ENCODE measurements around the gene NPPB. TPM values are rescaled to one million over a fixed set of nuclear protein-coding genes. Genes with fewer than 3 reads are reported as not detected.

Gene NPPB
- polyA plus RNA-seq, 2 of the 4 experiments (the other 2 are of a cell fraction) = 0.18 TPM; not detected in 1

DNA sequence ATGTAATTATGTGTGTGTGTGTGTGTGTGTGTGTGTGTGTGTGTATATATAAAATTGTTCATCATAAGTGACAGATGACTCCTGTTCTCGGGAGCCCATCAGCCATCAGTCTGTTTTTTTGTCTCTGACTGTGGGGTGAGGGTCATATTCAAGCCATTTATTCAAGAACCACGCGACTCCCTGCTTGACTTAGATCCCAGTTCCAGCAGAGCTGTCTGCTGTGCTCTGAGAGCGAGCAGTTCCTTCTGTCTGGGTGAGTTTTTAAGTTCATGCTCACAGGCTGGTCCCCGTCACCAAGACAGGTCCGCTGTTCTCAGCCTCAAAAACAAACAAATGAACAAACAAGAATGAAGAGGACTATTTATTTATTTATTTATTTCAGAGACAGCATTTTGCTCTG lies 18.3 kb upstream of the NPPB start:
- no peak for FAIRE-seq
- TF ChIP-seq POLR2A (IDR thresholded peaks at IDR 0.05; ENCODE audit: low read length) = no peak
- TF ChIP-seq FOSL2 (IDR thresholded peaks at IDR 0.05) = no peak
- no peak for TF ChIP-seq FOSL2 (CRISPR knock-in tag; IDR thresholded peaks at IDR 0.05)
- no peak for TF ChIP-seq CBX2 (IDR thresholded peaks at IDR 0.05; ENCODE audit: borderline replicate concordance, low read depth)
- TF ChIP-seq PBX3 (IDR thresholded peaks at IDR 0.05) = no peak
- TF ChIP-seq JUN (IDR thresholded peaks at IDR 0.05) = no peak
- TF ChIP-seq CBX8 (IDR thresholded peaks at IDR 0.05) = no peak
- TF ChIP-seq EHF (CRISPR knock-in tag; IDR thresholded peaks at IDR 0.05) = no peak
- no peak for TF ChIP-seq ZFP36 (IDR thresholded peaks at IDR 0.05; ENCODE audit: borderline replicate concordance, partially characterized antibody)
- no peak for TF ChIP-seq FOXS1 (CRISPR knock-in tag; IDR thresholded peaks at IDR 0.05)
- TF ChIP-seq, protein P1, sequence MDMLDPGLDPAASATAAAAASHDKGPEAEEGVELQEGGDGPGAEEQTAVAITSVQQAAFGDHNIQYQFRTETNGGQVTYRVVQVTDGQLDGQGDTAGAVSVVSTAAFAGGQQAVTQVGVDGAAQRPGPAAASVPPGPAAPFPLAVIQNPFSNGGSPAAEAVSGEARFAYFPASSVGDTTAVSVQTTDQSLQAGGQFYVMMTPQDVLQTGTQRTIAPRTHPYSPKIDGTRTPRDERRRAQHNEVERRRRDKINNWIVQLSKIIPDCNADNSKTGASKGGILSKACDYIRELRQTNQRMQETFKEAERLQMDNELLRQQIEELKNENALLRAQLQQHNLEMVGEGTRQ (IDR thresholded peaks at IDR 0.05) = no peak
- no peak for TF ChIP-seq HOXA7 (CRISPR knock-in tag; IDR thresholded peaks at IDR 0.05)
- TF ChIP-seq FOSB (CRISPR knock-in tag; IDR thresholded peaks at IDR 0.05) = no peak
- no peak for TF ChIP-seq PHF8 (IDR thresholded peaks at IDR 0.05; ENCODE audit: borderline replicate concordance, low read depth)
- TF ChIP-seq HDAC2 (IDR thresholded peaks at IDR 0.05) = no peak
- no peaks in the 10 kb centered on the region for H3K9me3 ChIP-seq
- H3K4me3 ChIP-seq = no peak overlapping the region
- 25% methylated on average over 6 of the region's 6 CpGs for WGBS (ENCODE audit: missing lambda C conversion rate)
- POLR2A ChIA-PET = no interaction called here
- H3K27ac ChIP-seq = no peak overlapping the region
- CTCF ChIA-PET = interaction anchor here (1.1 to 1.7 kb wide), 4 partner anchors 15 to 839 kb away, joined by 3 to 4 read pairs (median 4); no protein-coding TSS in a partner anchor
- H3K4me1 ChIP-seq = no peaks in the 10 kb centered on the region
- no peak for DNase-seq (ENCODE audit: low read depth in 1 of 2, low spot score in 1 of 2)
- no peak overlapping the region for H3K4me2 ChIP-seq
- ATAC-seq = no peak

GRCh38 chr1:11875094-11875493 lies 16.3 kb upstream of the NPPB start:
- ATAC-seq (no peak), FAIRE-seq (no peak), DNase-seq (ENCODE audit: low read depth in 1 of 2, low spot score in 1 of 2) (no peak)
- TF ChIP-seq POLR2A (IDR thresholded peaks at IDR 0.05; ENCODE audit: low read length) (no peak), HES2 (IDR thresholded peaks at IDR 0.05) (no peak), HEYL (CRISPR knock-in tag; IDR thresholded peaks at IDR 0.05) (no peak), CTCF (IDR thresholded peaks at IDR 0.05) (no peak), ZC3H11A (IDR thresholded peaks at IDR 0.05) (no peak), RNF2 (IDR thresholded peaks at IDR 0.05; ENCODE audit: borderline replicate concordance, low read depth) (no peak), MAFK (IDR thresholded peaks at IDR 0.05; ENCODE audit: partially characterized antibody) (no peak), TP53 (CRISPR knock-in tag; IDR thresholded peaks at IDR 0.05) (no peak), TFCP2L1 (CRISPR knock-in tag; IDR thresholded peaks at IDR 0.05) (no peak), PHF8 (IDR thresholded peaks at IDR 0.05; ENCODE audit: borderline replicate concordance, low read depth) (no peak), RCOR1 (IDR thresholded peaks at IDR 0.05; ENCODE audit: low read depth, low read length) (no peak), FOXS1 (CRISPR knock-in tag; IDR thresholded peaks at IDR 0.05) (no peak), KDM5A (IDR thresholded peaks at IDR 0.05) (no peak), ZSCAN20 (CRISPR knock-in tag; IDR thresholded peaks at IDR 0.05) (no peak), SMC3 (IDR thresholded peaks at IDR 0.05) (no peak)
- TF ChIP-seq, protein P1 (IDR thresholded peaks at IDR 0.05) = no peak
- TF ChIP-seq, protein P2, sequence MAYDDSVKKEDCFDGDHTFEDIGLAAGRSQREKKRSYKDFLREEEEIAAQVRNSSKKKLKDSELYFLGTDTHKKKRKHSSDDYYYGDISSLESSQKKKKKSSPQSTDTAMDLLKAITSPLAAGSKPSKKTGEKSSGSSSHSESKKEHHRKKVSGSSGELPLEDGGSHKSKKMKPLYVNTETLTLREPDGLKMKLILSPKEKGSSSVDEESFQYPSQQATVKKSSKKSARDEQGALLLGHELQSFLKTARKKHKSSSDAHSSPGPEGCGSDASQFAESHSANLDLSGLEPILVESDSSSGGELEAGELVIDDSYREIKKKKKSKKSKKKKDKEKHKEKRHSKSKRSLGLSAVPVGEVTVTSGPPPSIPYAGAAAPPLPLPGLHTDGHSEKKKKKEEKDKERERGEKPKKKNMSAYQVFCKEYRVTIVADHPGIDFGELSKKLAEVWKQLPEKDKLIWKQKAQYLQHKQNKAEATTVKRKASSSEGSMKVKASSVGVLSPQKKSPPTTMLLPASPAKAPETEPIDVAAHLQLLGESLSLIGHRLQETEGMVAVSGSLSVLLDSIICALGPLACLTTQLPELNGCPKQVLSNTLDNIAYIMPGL (CRISPR knock-in tag; IDR thresholded peaks at IDR 0.05; ENCODE audit: borderline replicate concordance) = no peak
- ChIA-PET CTCF (interaction anchor here (1.4 kb wide), 1 partner anchor 18 kb away, joined by 4 read pairs; no protein-coding TSS in a partner anchor), POLR2A (no interaction called here)
- no peak overlapping the region for H3K27ac ChIP-seq
- no peak overlapping the region for H3K4me2 ChIP-seq
- H3K4me1 ChIP-seq = no peaks in the 10 kb centered on the region
- no peaks in the 10 kb centered on the region for H3K9me3 ChIP-seq
- H3K4me3 ChIP-seq = no peak overlapping the region
- 68% methylated on average over 9 of the region's 10 CpGs for WGBS (ENCODE audit: missing lambda C conversion rate)

Data from A549 (cell line).